GM12878 (cell line): ENCODE data around the gene SLC11A1. TPM values are rescaled to one million over a fixed set of nuclear protein-coding genes. Genes with fewer than 3 reads are reported as not detected.

ENCODE experiments used
- BCL3 ChIP-seq: IDR thresholded peaks from 2 replicates; pipeline ENCODE4 v1.6.1; 2011; ENCODE audit warnings: borderline replicate concordance, low read depth, mild to moderate bottlenecking, moderate library complexity, low read length; ENCODE audit not compliant: insufficient read depth, poor library complexity, severe bottlenecking
- BHLHE40 ChIP-seq, 2 experiments: fragments of 450-650 bp in 1 of 2; IDR thresholded peaks; 2 replicates each; pipeline ENCODE4 v1.6.1; 2011 to 2017; ENCODE audit warnings: low read depth in 2 of 2, borderline replicate concordance in 1 of 2, improper control_type of control experiment in 1 of 2, low read length in 1 of 2, mild to moderate bottlenecking in 1 of 2
- CBX5 ChIP-seq: sonication (generic); IDR thresholded peaks from 2 replicates; pipeline ENCODE4 v1.6.1; 2016; ENCODE audit warnings: low read depth, moderate library complexity, mild to moderate bottlenecking, inconsistent platforms
- E2F4 ChIP-seq: IDR thresholded peaks from 2 replicates; pipeline ENCODE4 v1.6.1; 2012; ENCODE audit warnings: low read depth, low read length, improper control_type of control experiment
- ETV6 ChIP-seq, 2 experiments: fragments of 450-650 bp in 1 of 2; IDR thresholded peaks in 1 of 2; conservative IDR thresholded peaks in 1 of 2; 2 replicates each; pipeline ENCODE4 v1.6.1; 2014; ENCODE audit warnings: antibody characterized with exemption in 1 of 2, borderline replicate concordance in 1 of 2, low read depth in 1 of 2, mild to moderate bottlenecking in 1 of 2, moderate library complexity in 1 of 2
- GATAD2B ChIP-seq: fragments of 450-650 bp; conservative IDR thresholded peaks from 2 replicates; pipeline ENCODE4 v1.6.1; 2017; ENCODE audit warnings: low read depth, mild to moderate bottlenecking, moderate library complexity
- IKZF1 ChIP-seq: fragments of 450-650 bp; conservative IDR thresholded peaks from 2 replicates; pipeline ENCODE4 v1.6.1; 2017; ENCODE audit warnings: antibody characterized with exemption, mild to moderate bottlenecking
- NKRF ChIP-seq: fragments of 450-650 bp; conservative IDR thresholded peaks from 2 replicates; pipeline ENCODE4 v1.6.1; 2017; ENCODE audit warnings: mild to moderate bottlenecking, moderate library complexity
- NR2C1 ChIP-seq: fragments of 450-650 bp; IDR thresholded peaks from 2 replicates; pipeline ENCODE4 v1.6.1; 2017; ENCODE audit warnings: antibody characterized with exemption, mild to moderate bottlenecking, moderate library complexity
- PAX5 ChIP-seq: IDR thresholded peaks from 2 replicates; pipeline ENCODE4 v1.6.1; 2011; ENCODE audit warnings: low read depth, low read length, borderline replicate concordance
- POLR2A ChIP-seq: IDR thresholded peaks from 2 replicates; pipeline ENCODE4 v1.6.1; 2011; ENCODE audit warnings: low read depth, mild to moderate bottlenecking, low read length
- RB1 ChIP-seq: fragments of 450-650 bp; formaldehyde crosslinking; IDR thresholded peaks from 2 replicates; pipeline ENCODE4 v1.6.1; 2017; ENCODE audit warnings: mild to moderate bottlenecking, borderline replicate concordance
- SIN3A ChIP-seq: IDR thresholded peaks from 2 replicates; pipeline ENCODE4 v1.6.1; 2012; ENCODE audit warnings: low read depth, low read length, improper control_type of control experiment
- STAT1 ChIP-seq: fragments of 450-650 bp; conservative IDR thresholded peaks from 2 replicates; pipeline ENCODE4 v1.6.1; 2014; ENCODE audit warnings: antibody characterized with exemption, mild to moderate bottlenecking
- TAF1 ChIP-seq: IDR thresholded peaks from 2 replicates; pipeline ENCODE4 v1.6.1; 2011; ENCODE audit warnings: mild to moderate bottlenecking, low read depth, low read length, borderline replicate concordance
- TCF3 ChIP-seq: IDR thresholded peaks from 2 replicates; pipeline ENCODE4 v1.6.1; 2012; ENCODE audit warnings: low read depth, mild to moderate bottlenecking, low read length, borderline replicate concordance; ENCODE audit not compliant: insufficient read depth
- WRNIP1 ChIP-seq: IDR thresholded peaks from 2 replicates; pipeline ENCODE4 v1.6.1; 2011; ENCODE audit warnings: low read depth, low read length, improper control_type of control experiment, borderline replicate concordance
- YY1 ChIP-seq: IDR thresholded peaks from 2 replicates; pipeline ENCODE4 v1.6.1; 2011; ENCODE audit warnings: low read depth, mild to moderate bottlenecking, low read length
- ZBTB11 ChIP-seq: fragments of 450-650 bp; formaldehyde crosslinking; IDR thresholded peaks from 2 replicates; pipeline ENCODE4 v1.5.0; 2022; ENCODE audit warnings: mild to moderate bottlenecking, missing genetic modification characterization
- ZSCAN29 ChIP-seq: fragments of 450-650 bp; IDR thresholded peaks from 2 replicates; pipeline ENCODE4 v1.6.1; 2017; ENCODE audit warnings: mild to moderate bottlenecking, moderate library complexity
- polyA plus RNA-seq, 11 experiments: library from polyadenylated mRNA; depleted of rRNA in 4 of 11; unstranded in 6 of 11; stranded (reverse) in 5 of 11; fragments of >200 nt; fragmentation: Nextera tagmentation in 4 of 11; fragmentation: Illumina TruSeq in 1 of 11; extraction: Ambion mirVana in 4 of 11; extraction: Trizol in 1 of 11; gene quantifications; 1 replicate in 1 of 11; 2 replicates in 10 of 11; pipeline versions ENCODE4 v1.2.1 to v1.2.3, GENCODE V29; 2011 to 2016; ENCODE audit warnings: inconsistent platforms in 2 of 11, missing spikeins in 2 of 11, low read depth in 1 of 11
- total RNA-seq, 4 experiments: library from RNA; depleted of rRNA in 3 of 4; stranded (reverse); fragments of >200 nt in 3 of 4; fragmentation: Illumina TruSeq in 1 of 4; extraction: Trizol in 1 of 4; gene quantifications; 2 replicates each; pipeline versions ENCODE4 v1.2.1 to v1.2.3, GENCODE V29; 2013 to 2021

SLC11A1 gene
- total and polyA plus RNA-seq, 10 of the 15 experiments (the other 5 are each of a cell fraction or from before 2014, with no cell fraction given): 0.03 to 0.38 (median 0.12) TPM

GRCh38 chr2:218399391-218400166 lies 17.5 kb downstream of the SLC11A1 start, which contains the start of gene CTDSP1 (continued):
- TF ChIP-seq CBX5 (peak; percentile 65; the same call in 1 of the 2 replicates), BCL3 (peak; percentile 37), E2F4 (0 out of 2 replicates have a peak, but pooled peaks have one; percentile 21), ZSCAN29 (peak; percentile 85), YY1 (peak; percentile 96), NR2C1 (no peak), SIN3A (no peak; the same call in 1 of the 2 replicates), GATAD2B (peak; percentile 81), PAX5 (0 out of 2 replicates have a peak, but pooled peaks have one; percentile 19), IKZF1 (peak; percentile 90), POLR2A (peak; percentile 47; the same call in 1 of the 2 replicates), WRNIP1 (no peak), RB1 (peak; percentile 75), TCF3 (no peak), STAT1 (peak; percentile 80; the same call in 1 of the 2 replicates), BHLHE40 (IDR thresholded peaks at IDR 0.05; ENCODE audit: borderline replicate concordance in 1 of 2, low read depth in 2 of 2, low read length in 1 of 2) (peak; percentile 73 to 91), ETV6 (conservative IDR thresholded peaks at IDR 0.05 in 1 of 2, IDR thresholded peaks at IDR 0.05 in 1 of 2; ENCODE audit: borderline replicate concordance in 1 of 2, low read depth in 1 of 2) (peak; percentile 54 to 70; a peak in 2 of 4 replicates), TAF1 (peak; percentile 57; the same call in 1 of the 2 replicates), NKRF (peak; percentile 71; the same call in 1 of the 2 replicates), ZBTB11 (CRISPR knock-in tag) (no peak)
